GM23338 (cell line): ENCODE data around the gene SIVA1.

Source experiments
- CTCF ChIP-seq, 2 experiments: fragments of 200-600 bp in 1 of 2; sonication (generic) in 1 of 2; conservative IDR thresholded peaks; 2 replicates each; pipeline versions ENCODE4 v1.5.1 to v1.6.1; 2016 to 2017; ENCODE audit warnings: antibody characterized with exemption in 2 of 2, low read depth in 2 of 2, mild to moderate bottlenecking in 2 of 2, moderate library complexity in 1 of 2
- EZH2 ChIP-seq: fragments of 200-600 bp; sonication (generic); IDR thresholded peaks from one replicate; pipeline ENCODE4 v1.8.0; 2017; ENCODE audit warnings: antibody characterized with exemption, mild to moderate bottlenecking, low read depth; ENCODE audit not compliant: unreplicated experiment
- REST ChIP-seq: IDR thresholded peaks from one replicate; pipeline ENCODE4 v1.6.1; 2018; ENCODE audit warnings: antibody characterized with exemption; ENCODE audit not compliant: unreplicated experiment

DNA sequence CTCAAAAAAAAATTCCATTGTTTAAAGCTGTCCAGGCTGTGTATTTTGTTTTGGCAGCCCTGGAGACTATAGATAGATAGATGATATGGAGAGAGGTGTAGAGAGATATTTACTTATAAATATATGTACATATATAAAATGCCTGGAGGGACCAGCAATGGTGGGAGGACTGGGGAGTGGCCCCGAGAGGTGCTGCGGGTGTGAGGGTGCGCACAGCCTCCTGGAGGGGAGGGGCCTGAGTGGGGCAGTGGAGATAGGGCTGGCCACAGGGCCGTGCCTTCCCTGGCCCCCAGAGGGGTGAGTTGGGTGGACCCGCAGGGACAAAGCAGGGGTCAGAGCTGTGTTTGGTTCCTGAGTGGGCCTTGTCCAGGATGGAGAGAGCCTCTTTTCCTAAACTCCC lies 22.5 kb upstream of the SIVA1 start:
- TF ChIP-seq CTCF (conservative IDR thresholded peaks at IDR 0.05; ENCODE audit: low read depth in 2 of 2) (no peak), EZH2 (no peak), REST (no peak)
